ENCODE results near the gene SYT12. TPM values are rescaled to one million over a fixed set of nuclear protein-coding genes. Genes with fewer than 3 reads are reported as not detected.

SYT12 gene
- polyA plus RNA-seq, 1 of the 3 experiments (the other 2 are of a cell fraction), result 0.61 TPM

GRCh38 chr11:67058506-67058905, 35.6 kb downstream of the SYT12 start:
- TF ChIP-seq JUND (IDR thresholded peaks at IDR 0.05), result no peak
- TF ChIP-seq IRF3 (IDR thresholded peaks at IDR 0.05; ENCODE audit: low read depth, low read length), result no peak
- no peak for TF ChIP-seq NFIC (IDR thresholded peaks at IDR 0.05; ENCODE audit: borderline replicate concordance)
- no peak for TF ChIP-seq TEAD4 (IDR thresholded peaks at IDR 0.05; ENCODE audit: borderline replicate concordance, insufficient read depth)
- TF ChIP-seq USF1 (IDR thresholded peaks at IDR 0.05; ENCODE audit: borderline replicate concordance, low read depth), result no peak
- no peak for TF ChIP-seq RAD21 (IDR thresholded peaks at IDR 0.05; ENCODE audit: low read length)
- TF ChIP-seq RCOR1 (IDR thresholded peaks at IDR 0.05; ENCODE audit: low read length), result no peak
- TF ChIP-seq FOSL2 (IDR thresholded peaks at IDR 0.05; ENCODE audit: borderline replicate concordance, low read depth), result no peak
- TF ChIP-seq FOXM1 (IDR thresholded peaks at IDR 0.05; ENCODE audit: low read depth), result no peak
- no peak for TF ChIP-seq MAX (IDR thresholded peaks at IDR 0.05; ENCODE audit: low read depth)
- TF ChIP-seq YY1 (IDR thresholded peaks at IDR 0.05; ENCODE audit: low read depth), result no peak
- TF ChIP-seq POLR2AphosphoS5 (IDR thresholded peaks at IDR 0.05; ENCODE audit: low read depth, low read length), result no peak
- no peak for TF ChIP-seq RFX5 (IDR thresholded peaks at IDR 0.05; ENCODE audit: low read length)
- TF ChIP-seq TCF12 (IDR thresholded peaks at IDR 0.05), result no peak
- TF ChIP-seq CTCF (IDR thresholded peaks at IDR 0.05), result no peak
- no peak for TF ChIP-seq PBX3 (IDR thresholded peaks at IDR 0.05)
- peaks cover 7% of the 10 kb centered on the region for H3F3A ChIP-seq (replicated peaks; ENCODE audit: insufficient read depth)
- ChIA-PET POLR2A (no interaction called here), CTCF (interaction anchor here (1.0 to 1.1 kb wide), 2 partner anchors 23 to 24 kb away, joined by 3 to 5 read pairs; no protein-coding TSS in a partner anchor)
- H3K4me2 ChIP-seq, result no peak overlapping the region
- WGBS (ENCODE audit: low lambda C conversion rate), result 90% methylated on average over 7 of the region's 8 CpGs
- H2AFZ ChIP-seq (ENCODE audit: low read depth), result no peak overlapping the region
- H3K27me3 ChIP-seq (ENCODE audit: insufficient read depth), result no peaks in the 10 kb centered on the region
- no peak overlapping the region for H3K9ac ChIP-seq
- no peaks in the 10 kb centered on the region for H3K79me2 ChIP-seq (ENCODE audit: insufficient read depth)
- H3K36me3 ChIP-seq (replicated peaks in 1 of 2; ENCODE audit: control insufficient read depth in 1 of 2, insufficient read depth in 2 of 2, low read length in 1 of 2), result no peaks in the 10 kb centered on the region
- no peaks in the 10 kb centered on the region for H4K20me1 ChIP-seq (ENCODE audit: insufficient read depth)
- no peak overlapping the region for H3K4me3 ChIP-seq (ENCODE audit: low read depth in 2 of 2, low read length in 1 of 2)
- H3K4me1 ChIP-seq (ENCODE audit: control insufficient read depth in 1 of 2, insufficient read depth in 2 of 2, low read depth in 1 of 2, low read length in 1 of 2), result peaks cover 9 to 12% of the 10 kb centered on the region in 2 experiments; a peak in 2 of 4 replicates
- no peaks in the 10 kb centered on the region for H3K9me3 ChIP-seq
- no peaks in the 10 kb centered on the region for H3K9me2 ChIP-seq
- DNase-seq, result no peak
- no peak overlapping the region for H3K27ac ChIP-seq (ENCODE audit: low read depth in 2 of 2, low read length in 1 of 2)
